NCI-H128 (cell line): ENCODE results near the gene SHLD1.
"Not testable (repeated sequence)": the region's sequence is repeated elsewhere in the genome, so short reads cannot be mapped to it uniquely, and the experiment has no call there.

Source experiments
- DNase-seq: peaks from one replicate; lab custom pipeline; 2025; ENCODE audit not compliant: unreplicated experiment; lab: John Stamatoyannopoulos, UW

The SHLD1 gene

DNA sequence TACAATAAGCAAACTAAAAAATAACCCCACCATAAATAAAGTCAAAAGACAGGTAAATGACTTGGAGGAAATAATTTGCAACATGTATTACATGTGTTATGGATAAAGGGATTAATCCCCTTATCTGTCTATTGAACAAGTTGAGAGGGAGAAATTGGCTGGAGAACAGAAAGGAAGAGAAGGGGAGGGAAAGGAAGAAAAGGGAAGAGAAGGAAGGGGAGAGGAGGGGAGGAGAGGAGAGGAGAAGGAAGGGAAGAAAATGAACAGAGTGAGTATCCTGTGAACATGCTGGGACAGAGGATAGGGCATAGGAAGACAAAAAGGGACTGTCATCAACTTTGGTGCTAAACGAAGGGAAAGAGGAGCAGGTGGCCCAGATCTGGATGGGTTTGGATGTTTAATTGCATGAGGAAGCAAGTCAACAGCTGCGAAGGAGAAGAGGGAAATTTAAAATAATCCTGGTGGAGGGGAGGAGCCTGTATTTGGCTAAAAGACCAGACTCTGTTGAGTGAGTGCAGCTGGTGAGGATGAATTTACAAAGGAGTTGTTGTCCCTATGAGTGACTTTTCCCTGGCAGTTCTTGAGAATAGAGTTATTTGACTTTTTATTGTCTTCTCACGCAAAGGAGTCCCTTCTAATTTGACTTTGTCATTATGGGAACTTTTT is 14.2 kb upstream of the SHLD1 start:
- DNase-seq, result no peak

DNA sequence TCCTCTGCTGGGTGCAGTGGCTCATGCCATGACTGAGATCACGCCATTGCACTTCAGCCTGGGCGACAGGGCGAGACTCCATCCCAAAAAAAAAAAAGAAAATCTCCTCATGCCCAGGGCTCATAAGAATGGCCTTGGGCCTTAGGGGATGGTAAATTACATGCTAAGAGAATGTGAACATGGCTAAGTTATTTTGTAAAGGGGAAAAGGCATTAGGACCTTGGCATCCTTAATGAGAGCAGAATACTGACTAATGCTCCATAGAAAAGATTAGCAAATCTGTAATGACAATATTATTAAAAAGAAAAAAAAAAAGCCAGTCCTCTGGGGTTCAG is 12.6 kb upstream of the SHLD1 start:
- DNase-seq, result no peak

DNA sequence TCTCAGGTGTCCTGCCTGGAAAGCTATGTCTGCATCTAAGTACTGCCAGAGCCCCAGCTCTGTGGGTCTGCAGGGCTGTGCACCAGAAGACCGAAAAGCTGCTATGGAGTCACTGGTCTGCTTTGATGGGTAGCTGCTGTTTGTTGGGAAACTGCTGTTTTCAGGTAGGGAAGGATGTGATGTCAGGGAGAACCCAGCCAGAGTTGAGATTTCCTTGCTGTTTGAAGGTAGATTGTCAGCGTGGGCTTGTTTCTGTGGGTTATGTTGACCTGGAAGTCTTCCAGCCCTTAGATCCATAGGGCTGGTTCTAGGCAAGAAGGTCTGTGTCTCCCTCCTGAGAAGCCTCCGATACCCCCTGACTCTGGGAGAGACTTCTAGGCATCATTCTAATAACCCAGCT is 12.2 kb upstream of the SHLD1 start:
- no peak for DNase-seq

DNA sequence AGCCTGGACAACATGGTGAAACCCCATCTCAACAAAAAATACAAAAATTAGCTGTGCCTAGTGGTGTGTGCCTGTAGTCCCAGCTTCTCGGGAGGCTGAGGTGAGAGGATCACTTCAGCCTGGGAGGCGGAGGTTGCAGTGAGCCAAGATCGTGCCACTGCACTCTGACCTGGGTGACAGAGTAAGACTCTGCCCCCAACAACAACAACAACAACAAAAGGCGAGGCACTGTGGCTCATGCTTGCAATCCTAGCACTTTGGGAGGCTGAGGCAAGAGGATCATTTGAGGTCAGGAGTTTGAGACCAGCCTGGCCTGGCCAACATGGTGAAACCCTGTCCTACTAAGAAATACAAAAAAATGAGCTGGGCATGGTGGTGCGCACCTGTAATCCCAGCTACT is 9.6 kb upstream of the SHLD1 start:
- DNase-seq, result not testable (repeated sequence)

DNA sequence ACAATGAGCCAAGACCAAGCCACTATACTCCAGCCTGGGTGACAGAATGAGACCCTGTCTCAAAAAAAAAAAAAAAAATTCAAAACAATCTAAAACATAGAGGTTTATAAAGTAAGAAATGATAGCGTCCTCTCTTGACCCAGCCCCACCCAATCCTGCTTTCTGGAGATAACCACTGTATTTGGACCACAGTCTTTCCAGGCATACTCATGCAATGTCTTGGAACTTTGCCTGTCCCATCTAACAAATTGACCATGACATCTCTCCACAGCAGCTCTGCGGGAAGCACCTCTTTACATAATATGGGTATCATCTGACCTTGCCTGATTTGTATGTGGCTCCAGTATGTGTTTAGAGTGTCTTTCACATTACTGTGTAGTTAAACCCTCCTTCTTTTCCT is 9.1 kb upstream of the SHLD1 start:
- no peak for DNase-seq

DNA sequence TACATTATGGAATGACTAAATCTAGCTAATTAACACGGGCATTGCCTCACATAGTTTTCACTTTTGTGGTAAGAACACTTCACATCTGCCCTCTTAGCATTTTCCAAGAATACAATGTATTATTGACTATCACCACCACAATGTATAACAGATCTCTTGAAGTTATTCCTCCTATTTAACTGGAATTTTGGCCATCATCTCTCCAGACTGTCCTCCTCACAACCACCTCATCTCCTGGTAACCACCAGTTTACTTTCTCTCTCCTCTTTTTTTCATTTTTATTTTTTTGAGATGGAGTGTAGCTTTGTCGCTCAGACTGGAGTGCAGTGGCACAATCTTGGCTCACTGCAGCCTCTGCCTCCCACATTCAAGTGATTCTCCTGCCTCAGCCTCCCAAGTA is 8.2 kb upstream of the SHLD1 start:
- DNase-seq, result no peak

DNA sequence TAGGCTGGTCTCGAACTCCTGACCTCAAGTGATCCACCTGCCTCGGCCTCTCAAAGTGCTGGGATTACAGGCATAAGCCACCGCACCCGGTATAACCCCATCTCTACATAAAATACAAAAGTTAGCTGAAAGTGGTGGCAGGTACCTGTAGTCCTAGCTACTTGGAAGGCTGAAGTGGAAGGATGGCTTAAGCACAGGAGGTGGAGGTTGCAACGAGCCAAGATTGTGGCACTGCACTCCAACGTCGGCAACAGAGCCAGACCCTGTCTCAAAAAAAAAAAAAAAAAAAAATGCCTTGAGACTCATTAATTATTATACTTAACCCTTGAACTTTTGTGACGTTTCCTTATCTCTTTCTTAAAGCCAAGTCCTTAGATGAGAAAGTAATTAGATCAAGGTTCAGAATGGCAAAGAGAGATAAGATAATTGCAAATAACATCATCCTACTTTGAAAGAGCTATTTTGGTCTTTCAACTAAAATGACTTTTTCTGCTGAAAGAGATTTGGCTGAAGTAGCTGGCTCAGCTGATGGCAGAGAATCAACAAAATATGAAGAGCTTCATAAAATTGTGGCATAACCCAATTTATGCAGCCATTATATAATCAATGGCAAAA is 4.7 kb upstream of the SHLD1 start:
- DNase-seq, result no peak

DNA sequence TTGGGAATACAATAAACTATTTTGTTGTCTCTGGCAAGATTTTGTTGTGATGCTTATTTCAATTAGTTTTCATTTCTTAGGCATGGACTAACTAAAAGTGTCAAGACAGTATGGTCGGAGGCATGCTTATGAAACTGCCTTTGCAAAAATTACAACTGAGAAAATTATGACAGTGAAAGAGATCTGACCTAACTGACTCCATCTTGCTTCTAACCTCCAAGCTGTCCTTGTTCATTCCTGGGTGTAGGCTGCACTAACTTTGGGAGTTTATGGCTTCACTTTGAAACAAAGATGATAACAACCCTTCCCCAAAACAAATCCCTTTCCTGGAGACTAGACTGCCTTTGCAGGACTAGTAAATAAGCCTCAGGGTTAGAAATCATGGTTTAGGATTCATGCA is 4.1 kb upstream of the SHLD1 start:
- no peak for DNase-seq

DNA sequence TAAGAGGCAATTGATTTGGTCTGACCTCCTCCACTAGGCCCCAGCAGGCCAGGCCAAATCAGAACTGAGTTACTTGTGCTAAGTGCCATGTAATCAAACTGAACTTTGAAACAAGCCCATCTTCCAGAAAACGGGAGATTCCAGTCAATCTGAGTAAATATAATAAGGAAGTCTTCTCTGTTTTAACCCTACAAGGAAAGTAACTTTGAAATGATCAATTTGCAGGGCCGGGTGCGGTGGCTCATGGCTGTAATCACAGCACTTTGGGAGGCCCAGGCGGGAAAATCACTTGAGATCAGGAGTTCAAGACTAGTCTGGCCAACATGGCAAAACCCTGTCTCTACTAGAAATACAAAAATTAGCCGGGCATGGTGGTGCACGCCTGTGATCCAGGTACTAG is 2.0 kb upstream of the SHLD1 start:
- DNase-seq, result no peak

DNA sequence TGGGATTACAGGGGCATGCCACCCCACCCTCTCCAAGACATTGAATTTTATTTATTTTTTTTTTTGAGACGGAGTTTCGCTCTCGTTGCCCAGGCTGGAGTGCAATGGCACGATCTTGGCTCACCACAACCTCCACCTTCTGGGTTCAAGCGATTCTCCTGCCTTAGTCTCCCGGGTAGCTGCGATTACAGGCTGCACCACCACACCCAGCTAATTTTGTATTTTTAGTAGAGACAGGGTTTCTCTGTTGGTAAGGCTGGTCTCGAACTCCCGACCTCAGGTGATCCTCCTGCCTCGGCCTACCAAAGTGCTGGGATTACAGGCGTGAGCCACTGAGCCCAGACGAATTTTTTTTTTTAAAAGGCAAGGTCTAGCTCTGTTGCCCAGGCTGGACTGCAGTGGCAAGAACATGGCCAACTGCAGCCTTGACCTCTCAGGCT is 669 bp upstream of the SHLD1 start:
- DNase-seq, result not testable (repeated sequence)

DNA sequence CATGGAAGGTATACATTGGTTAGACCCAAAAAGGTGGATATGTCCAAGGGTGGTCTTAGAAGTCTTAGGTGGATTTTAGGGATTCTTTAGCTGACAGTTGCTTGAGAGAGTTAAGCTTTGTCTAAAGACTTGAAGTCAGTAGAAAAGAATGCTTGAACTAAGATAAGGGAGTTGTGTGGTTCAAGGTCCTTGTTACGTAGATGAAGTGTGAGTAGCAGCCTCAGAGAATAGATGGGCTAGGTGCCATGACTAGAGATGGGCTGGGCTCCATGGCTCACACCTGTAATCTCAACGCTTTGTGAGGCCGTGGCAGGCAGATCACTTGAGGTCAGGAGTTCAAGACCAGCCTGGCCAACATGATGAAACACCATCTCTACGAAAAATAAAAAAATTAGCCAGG is 1.7 kb downstream of the SHLD1 start:
- no peak for DNase-seq

DNA sequence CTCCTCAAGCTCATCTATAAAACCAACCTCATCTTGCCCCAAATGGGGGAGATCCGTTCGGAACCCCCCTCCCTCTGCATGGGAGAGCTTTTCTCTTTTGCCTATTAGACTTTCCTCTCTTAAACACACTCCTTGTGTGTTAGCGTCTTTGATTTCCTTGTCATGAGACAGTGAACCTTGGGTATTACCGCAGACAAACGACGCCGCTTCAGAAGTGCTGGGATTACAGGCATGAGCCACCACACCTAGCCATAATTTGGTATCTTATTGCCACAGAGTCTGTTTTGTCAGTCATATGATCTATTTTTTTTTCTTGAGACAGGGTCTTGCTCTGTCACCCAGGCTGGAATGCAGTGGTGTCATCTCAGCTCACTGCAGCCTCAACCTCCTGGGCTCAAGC is 3.6 kb downstream of the SHLD1 start:
- DNase-seq, result no peak

DNA sequence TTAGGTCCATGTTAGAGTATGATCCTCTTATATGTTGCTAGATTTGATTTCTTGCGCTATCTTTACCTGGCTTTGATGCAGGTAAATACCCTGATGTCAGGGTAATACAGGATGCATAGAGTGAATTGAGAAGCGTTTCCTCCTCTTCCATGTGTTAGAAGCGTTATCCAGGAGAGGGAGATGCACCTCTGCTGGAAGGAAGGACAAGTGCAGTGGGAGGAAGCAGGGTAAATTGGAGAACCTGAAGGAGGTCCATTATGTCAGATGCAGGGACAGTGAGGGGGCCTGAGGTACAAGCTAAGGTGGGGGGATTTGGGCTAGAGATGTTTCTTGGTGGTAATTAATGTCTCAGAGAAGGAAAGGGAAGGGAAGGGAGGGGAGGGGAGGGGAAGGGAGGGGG is 7.7 kb downstream of the SHLD1 start:
- no peak for DNase-seq

DNA sequence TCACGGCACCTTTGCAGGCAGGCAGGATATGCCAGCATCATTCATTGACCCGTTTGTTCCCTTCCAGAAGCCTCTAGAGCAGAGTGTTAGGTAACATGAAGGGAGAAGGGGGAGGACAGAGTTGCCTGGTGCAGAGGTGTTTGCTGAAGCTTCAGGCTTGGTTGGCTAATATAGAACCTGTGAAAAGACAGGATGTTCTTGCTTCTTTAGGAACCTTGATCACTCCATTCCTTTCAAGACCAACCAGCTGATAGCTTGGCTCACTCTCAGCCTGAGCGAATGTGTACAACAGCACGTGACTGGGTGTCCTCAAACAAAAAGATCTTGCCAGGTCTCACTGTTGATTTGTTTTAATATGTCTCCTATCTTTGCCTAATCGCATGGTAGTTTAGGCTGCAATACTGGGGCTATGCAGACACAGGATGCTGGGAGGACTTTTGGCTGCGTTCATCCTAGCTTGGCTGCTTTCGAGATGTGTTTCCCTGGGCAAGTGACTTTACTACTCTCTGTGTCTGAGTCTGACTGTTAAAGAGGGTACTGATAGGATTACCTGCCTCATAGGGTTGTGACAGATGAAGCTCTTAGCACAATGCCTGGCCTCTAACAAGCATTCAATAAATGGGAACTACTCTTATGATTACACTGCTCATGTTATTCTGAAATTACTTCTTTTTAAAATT is 16.0 kb downstream of the SHLD1 start:
- no peak for DNase-seq

DNA sequence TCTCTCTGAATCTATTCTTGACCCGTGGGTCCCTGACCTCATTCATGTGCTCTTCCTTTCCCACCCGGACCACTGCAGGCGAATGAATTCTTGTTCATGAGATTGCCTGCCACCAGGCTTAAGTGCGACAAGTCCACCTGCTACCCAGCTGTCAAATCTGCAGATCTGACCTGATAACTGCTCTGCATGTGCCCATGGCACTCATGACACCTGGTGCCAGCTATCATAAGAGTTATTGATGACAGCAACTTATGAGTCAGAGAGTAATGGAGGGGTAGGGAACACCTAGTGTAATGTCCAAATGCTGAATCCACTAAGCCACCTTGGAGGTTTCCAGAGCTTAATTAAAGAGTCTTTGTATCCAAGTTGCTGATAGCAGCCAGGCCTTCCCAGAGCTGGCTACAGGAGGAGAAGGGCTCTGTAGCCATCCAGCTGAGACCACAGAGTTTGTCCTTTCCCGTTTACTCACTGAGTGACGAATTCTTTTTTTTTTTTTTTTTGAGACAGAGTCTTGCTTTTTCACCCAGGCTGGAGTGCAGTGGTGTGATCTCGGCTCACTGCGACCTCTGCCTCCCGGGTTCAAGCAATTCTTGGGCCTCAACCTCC is 17.4 kb downstream of the SHLD1 start:
- DNase-seq, result no peak

DNA sequence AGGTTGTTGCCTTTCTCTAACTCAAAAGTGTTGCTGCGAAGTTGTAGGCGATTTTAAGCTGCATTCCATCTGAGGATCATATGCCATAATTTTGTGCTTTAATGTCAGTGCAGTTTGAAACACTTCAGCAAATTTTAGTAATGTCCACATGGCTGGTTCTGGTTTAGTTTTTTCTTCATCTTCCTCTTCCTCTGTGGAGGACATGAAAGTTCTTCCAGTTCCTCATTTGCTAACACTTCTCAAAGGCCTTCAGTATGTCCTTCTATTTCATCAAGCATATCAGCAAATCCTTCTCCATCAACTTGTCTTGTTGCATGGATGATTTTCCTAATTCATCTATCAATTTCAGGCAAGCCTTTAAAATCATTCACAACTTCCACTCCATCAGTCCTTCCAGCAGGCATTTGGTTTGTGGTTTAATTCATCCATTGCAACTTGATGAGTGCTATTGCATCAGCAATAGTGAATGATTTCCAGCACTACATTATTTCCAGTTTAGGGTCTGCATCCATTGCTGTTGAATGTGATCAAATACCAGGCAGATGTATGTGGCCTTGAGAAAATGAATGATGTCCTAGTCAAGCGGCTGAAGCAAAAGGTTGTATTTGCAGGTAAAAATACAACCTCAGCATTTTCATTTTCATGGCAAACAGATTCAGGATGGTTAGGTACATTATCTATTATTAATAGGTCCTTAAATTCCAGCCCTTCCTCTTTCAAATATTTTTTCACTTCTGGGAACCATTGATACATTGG is 20.2 kb downstream of the SHLD1 start:
- DNase-seq, result no peak

DNA sequence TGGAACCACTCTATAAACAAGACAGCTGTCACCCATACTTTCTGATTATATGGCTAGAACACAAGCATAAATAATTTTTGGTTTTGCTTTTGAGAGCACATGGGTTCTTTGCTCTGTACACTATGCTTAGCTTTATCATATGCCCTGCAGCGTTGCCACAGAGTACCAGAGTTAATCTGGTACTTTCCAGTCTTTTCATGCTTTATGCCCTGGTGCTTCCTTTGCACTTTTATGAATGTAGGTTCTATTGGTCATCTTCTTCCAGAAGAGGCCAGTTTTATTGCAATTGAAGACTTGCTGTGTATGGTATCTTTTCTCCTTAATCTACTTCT is 20.8 kb downstream of the SHLD1 start:
- DNase-seq, result no peak

DNA sequence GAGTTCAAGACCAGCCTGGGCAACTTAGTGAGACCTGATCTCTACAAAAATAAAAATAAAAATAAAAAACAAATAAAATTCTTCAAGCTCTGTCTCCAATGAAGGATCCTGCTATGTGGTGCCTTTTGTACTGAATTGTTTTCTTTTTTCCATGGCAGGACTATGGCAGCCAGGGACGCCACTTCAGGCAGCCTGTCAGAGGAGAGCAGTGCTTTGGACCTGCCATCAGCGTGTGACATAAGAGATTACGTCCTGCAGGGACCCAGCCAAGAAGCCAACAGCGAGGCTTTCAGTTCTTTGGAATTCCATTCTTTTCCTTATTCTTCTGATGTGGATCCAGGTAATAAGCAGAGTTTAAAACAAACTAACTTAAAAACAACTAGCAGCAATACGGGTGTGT is 22.5 kb downstream of the SHLD1 start:
- no peak for DNase-seq

DNA sequence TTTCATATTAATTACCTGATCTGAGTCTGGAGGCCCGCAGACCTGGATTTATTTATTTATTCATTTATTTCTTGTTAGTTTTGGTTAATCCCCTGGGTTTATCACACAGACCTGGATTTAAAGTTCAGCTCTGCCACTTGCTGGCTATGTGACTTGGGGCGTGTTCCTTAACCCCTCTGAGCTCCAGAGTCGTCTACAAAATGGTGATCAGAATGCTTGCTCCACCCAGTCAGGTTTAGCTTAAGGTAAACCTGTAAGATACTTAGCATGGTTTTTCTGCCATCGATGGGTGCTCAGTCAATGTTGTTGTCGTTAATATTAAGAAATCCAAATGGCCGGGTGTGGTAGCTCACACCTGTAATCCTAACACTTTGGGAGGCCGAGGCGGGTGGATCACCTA is 23.4 kb downstream of the SHLD1 start:
- DNase-seq, result no peak

DNA sequence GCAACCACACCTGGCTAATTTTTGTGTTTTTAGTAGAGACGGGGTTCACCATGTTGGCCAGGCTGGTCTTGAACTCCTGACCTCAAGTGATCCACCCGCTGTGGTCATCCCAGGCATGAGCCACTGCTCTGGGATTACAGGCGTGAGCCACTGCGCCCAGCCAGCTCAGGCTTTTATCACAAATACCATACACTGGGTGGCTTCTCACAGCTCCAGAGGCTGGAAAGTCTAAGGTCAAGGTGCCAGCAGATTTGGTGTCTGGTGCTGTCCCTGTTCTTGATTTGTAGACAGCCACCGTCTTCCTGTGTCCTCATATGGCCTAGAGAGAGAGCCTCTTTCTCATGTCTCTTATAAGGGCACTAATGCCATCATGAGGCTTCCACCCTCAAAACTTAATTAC is 25.9 kb downstream of the SHLD1 start:
- DNase-seq, result no peak

DNA sequence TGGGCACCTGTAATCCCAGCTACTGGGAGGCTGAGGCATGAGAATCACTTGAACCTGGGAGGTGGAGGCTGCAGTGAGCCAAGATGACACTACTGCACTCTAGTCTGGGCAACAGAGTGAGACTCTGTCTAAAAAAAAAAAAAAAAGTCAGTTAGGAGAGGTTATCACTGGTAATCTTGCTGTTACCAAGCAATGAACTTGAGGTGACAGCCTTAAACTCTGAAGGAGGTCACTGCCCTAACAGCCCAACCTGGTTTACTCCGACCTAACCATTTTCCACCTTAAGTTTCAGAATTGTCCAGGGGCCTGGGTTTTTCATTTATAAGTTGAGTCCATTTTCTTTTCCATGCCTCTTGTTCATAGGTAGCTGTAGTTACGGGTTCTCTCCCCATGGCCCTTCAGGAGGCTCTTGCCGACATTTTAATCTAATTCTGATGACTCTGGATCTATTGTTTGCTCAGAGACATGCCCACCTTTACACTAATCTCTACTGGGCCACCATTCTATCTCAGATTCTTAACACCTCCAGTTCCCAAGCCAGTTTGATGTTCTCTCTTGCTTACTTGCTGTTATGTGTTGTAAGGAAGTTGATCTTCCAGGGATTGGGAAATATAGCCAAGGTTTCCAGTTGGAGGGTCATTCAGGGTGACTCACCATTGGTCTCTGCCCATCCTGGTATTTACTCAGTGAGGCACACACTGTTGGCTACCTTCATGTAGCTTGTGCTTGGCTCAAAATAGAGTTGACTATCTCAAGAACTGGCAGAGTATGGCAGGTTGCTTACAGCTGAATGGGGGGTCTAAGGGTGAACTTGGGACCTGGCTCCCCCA is 29.1 kb downstream of the SHLD1 start:
- DNase-seq, result no peak
